ENCODE results near the gene DENND1A.

The DENND1A gene

DNA sequence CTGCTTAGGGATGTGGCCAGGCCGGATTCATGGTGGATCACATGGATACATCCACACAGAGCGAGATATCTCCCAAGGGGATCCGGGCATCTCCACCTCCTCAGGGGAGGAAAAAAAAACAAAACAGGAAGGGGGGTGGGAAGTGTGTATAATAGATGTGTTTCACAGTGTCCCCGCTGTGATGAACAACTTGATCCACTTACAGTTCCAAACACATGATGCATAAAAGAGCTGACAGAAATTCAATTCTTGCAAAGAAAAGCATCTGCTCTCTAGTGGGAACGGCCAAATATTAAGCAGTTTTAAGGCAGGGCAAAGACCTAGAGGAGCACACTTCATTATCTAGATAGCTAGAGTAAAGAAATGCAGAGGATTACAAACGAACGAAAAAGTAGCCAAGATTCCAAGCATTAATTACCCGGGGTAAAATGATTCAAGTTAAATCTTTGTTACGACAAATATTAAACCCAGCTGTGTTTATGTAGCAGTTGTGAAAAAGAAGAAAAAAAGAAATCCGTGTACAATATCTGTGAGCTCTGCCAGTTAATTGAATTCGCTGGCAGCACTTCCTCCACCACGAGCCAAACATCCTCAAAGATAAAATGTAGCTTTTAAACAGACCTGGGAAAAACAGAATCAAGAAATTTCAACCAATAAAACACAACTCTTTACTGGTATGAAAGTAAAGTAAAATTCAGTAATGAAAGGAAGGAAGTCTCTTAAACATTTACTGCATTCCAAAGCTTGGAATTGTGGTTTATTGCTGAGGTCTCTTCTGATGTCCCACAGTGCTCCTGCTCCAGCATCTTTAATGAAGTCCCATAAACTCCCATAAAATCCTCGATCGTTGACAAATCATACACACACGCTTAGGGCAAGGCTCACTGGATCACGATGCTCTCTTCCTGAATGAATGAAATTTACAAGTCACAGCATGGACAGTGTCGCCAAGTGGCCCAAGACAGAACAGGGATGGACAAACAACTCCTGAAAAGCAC is 360.9 kb downstream of the DENND1A start:
- peak; percentile 13 for DNase-seq (ENCODE audit: low read depth)

DNA sequence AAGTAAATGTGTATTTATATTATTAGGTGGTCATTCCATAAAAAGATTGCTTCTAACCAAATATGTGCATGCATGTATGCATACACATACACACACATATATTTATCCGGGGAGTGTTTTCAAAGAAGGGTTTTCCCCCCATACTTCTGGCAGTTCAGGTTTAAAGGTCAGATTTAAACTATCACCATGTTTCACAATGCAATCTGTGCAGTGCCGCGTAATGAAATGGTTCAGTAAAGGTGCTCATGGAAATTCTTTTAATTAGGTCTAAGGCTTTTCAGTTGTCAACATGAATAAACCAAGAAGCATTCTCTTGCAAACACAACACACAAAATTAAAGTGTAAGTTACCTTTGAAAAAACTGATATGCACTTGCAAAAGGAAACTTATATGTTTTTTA is 362.9 kb downstream of the DENND1A start:
- no peak for DNase-seq (ENCODE audit: low read depth)

DNA sequence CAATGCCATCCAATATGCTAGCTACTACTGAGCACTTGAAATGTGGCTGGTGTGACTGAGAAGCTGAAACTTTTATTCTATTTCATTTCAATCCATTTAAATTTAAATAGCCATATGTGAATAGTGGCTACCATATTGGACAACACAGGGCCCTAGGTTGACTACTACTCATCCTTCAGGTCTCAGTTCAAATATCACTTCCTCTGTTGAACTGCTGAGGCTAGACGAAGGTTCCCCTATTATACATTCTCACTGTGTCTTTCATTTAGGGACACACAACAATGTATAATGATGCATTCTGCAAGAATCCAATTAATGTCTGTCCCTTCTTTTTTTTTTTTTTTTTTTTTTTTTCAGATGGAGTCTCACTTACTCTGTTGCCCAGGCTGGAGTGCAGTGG is 365.3 kb downstream of the DENND1A start:
- DNase-seq (ENCODE audit: low read depth) = no peak

DNA sequence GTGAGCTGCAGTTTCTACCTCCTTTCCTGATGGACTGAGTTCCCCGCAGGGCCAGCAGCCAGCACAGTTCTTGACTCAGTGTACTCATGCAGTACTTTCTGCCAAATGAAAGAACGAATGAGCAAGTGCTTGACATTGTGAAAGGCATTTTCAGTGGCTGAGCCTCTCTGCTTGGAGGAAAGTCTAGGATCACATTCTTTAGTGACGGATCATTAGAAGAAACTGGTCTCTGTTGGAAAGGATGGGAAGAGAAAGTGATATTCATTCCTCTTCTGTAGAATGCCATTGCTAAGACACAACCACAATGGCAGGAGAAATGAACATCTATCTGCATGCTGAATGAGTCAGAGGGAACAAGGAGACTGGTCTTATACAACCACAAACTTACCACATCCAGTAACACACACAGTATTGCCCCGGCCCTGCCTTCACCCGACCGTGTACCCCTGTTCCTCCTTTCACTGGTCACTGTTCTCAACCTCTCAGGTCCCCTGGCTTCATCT is 367.0 kb downstream of the DENND1A start:
- peak; percentile 93 for DNase-seq (ENCODE audit: low read depth)

DNA sequence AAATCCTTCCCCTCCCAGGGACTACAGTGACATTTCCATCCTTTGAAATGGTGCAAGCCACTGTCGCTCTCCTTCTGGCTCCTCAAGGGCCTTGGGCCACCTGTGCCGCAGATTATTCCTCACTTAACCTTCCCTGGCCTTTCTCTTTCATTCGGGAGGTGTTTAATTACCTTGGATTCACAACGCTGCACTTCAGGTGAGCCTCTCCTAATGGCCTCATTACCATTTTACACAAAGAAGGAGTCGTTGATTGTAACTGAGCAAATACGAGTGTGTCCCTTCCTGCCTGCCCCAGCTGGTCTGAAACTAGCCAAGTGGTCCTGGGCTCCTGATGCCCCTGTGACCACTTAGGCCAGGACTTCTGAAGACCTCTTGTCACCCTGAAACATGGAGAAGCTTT is 368.9 kb downstream of the DENND1A start:
- DNase-seq (ENCODE audit: low read depth) = no peak

DNA sequence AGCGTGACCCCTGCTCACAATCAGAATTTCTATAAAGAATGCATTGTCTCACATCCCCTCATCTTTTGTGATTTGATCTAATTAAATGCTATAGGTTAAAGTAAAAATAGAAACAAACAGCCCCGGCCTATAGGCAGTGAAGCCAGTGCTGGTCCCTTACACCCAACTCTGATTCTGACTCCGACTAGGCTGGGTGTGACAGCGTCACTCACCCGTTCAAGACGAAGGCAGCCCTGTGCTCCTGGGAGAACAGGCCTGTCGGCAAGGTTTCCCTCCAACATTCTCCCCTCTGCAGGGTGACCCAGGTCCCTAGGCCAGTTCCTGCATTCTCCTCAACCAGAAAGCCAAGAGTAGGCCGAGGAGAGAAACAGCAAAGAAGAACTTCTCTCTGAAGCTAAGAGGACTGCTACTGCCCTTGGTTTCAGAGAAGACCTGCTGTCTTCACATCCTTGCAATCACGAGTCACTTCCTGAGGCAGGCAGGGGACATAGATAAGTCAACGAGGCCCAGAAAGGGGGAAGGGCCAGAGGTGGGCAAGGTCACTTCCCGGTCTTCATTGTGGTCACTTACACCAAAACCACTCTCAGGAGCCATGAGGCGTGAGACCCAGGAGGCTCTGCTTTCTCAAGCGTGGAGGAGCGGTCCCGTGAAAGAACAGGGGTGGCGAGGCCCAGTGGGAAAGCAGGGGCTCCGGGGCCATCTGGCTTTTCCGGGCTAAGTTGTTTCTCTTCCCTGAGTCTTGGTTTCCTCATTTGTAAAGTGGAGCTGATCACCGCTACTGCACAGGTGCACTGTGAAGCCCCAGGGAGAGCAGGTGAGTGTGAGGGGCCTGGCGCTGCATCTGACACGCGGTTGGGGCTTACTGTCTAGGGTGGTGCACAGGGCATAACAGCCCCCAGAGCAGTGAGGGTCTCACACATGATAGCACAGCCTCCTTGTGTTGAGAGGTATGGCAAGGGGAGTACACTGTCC is 373.2 kb downstream of the DENND1A start:
- no peak for DNase-seq (ENCODE audit: low read depth)

DNA sequence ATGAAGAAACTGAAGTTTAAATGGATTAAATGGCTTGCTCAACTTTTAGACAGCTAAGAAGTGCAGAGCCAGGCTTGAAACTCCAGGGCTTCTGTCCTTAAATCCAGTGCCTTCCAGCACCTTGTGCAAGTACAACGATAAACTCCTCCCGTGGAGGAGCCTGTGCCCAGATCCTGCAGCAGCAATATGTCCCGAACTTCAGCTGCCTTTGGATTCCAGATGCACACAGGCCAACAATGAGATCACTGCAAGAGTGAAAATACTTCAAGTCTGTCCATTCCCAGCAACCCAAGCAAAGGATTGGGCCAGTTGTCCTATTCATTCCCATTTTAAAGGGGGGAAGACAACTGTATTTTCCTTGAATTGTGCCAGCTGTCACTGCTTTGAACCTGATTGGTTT is 374.3 kb downstream of the DENND1A start:
- no peak for DNase-seq (ENCODE audit: low read depth)

DNA sequence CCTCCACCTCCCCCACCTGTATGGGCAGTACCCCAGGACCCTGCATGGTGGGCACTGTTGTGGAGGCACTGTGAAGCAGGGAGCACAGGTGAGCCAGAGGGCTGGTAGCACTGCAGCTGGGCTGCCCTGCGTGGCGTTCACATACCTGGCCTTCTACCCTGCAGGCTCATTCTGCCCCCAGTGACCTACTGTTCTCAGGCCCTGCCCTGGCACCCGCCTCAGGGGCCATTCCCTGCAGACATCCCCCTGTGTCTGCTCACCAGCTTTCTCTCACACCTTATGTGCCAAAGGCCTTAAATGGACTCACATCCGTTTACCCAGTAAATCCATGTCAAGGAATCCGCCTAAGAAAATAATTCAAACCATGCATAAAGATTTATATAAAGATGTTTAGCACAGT is 377.4 kb downstream of the DENND1A start:
- DNase-seq (ENCODE audit: low read depth) = no peak

DNA sequence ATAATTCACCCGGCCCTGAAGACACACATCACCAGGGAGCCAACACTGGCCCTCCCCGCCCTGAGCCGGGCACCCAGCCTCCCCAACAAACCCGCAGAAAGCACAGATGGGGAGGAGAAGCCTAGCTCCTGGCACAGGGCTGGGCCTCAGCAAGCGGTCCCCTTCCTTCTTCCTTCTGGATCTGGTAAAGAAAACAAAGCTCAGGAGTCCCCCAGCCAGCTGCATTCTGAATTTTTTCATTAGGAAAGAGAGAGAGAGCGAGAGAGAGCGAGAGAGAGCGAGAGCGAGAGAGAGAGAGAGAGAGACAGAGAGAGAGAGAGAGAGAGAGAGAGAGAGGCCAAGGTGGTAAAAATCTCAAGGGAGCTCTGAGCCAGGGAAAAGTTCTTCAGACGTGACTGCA is 378.2 kb downstream of the DENND1A start:
- DNase-seq (ENCODE audit: low read depth) = no peak

DNA sequence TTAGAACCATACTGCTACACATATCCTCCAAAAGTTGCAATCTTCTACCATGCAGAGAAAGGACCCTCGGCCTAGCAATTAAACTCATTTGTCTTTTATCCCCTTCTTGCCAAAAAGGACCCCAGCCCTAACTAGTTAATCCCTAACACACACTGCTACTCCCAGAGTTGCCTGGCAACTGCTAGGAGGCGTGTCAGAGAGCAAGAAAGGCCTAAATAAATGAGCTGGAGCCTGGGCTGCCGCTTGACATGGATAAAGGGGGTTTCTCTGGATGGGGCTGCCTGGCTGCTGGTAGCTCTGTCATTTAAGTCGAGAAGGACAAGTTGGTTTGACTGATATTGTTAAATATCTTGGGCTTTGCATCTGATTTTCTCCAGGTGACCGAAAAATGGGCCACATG is 379.1 kb downstream of the DENND1A start:
- no peak for DNase-seq (ENCODE audit: low read depth)

DNA sequence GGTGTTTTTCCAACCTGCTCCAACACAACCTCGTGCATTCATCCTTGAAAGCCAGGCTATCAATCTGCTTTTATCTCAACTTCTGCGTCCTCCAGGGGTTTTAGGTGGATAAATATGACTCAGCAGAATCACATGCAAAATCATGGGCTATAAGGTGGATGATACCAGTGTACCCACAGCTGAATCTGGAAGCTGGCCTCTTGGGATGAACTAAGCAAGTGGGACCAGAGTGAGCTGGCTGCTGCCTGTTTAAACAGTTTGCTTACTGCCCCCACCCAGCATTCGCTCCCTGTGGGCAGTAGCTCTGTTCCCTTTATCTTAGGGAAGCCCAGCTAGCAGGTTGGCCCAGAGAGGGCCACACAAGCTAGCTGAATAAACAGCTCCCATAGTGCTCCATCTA is 379.9 kb downstream of the DENND1A start:
- no peak for DNase-seq (ENCODE audit: low read depth)

DNA sequence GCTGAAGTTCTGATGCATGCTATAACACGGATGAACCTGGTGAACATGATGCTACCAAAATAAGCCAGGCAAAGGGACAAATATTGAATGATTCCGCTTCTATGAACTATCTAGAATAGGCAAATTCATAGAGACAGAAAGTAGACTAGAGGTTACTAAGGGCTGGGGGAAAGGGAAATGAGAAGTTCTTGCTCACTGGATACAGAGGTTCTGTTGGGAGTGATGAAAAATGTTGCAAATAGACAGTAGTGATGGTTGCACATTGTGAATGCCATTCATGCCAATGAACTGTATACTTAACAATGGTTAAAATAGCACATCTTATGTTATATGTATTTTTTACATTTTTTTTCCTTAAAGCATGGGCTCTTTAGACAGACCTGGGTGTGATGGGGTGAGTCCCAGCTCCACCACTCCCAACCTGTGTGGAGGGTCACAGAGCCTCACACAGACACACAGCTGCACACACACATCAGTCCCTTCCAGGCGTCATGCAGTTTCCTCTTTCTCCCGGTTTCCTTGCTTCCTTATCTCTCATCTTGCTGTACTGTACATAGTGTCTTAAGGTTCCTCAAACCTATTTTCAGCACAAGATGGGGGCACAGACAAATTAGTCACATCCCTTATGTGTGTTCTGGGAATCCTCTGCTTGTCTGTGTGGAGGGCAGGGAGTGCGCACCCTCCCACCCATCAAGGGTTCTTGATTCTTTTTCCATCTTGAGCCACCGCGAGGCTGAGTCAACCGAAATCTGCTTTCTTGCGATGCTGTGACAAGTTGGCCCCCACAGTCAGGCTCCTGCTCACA is 381.0 kb downstream of the DENND1A start:
- DNase-seq (ENCODE audit: low read depth) = no peak

DNA sequence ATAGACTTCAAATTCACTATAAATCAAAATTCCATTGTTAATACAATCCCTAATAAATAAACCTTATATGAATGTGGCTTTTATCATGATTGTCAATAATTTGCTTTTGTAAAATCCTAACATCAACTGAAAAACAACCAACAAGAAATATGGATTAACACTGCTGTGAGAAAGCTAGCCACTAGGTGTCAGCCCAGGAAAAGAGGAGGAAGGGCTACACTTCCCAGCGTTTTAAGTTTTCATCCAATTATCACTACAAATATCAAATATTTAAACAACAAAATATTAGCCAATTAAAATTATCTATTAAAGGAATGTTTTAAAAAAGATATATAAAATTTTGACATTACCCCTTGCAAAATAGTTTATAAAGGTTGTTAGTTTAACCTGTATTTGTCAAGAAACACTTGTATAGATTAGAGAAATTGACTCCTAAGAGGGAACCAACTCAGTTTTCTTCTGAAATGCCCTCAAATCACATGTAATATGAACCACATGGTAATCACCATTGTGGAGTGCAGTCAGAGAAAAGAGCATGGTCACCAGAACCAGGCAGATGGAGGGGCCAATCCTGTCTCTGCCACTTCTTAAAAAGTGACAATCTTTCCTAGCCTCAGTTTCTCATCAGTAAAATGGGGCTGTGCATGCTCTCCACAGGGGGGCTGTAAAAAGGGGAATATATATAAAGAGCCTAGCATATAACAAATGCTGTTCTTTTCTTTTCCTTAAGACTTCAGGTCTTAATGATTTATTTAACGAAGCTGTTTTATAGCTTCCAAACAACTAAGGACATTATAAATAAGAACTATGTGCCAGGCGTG is 385.7 kb downstream of the DENND1A start:
- DNase-seq (ENCODE audit: low read depth) = peak; percentile 54

DNA sequence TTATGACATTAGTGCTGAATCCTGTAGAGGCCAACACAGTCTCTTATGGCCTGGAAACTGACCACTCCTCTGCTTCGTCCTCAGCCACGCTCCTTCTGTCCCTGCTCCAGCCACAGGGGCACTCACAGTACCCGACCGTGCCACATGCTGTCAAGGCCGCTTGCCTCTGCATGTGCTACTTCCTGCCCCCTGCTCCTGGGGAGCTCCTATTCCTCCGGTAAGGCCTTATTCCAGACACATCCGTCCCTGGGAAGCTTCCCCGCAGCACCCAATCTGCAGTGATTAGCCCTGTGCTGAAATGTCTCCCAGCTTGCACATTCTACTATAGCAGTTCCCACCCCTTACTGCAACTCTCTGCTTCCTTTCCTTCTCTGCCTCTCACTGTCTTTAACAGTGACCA is 386.4 kb downstream of the DENND1A start:
- no peak for DNase-seq (ENCODE audit: low read depth)

DNA sequence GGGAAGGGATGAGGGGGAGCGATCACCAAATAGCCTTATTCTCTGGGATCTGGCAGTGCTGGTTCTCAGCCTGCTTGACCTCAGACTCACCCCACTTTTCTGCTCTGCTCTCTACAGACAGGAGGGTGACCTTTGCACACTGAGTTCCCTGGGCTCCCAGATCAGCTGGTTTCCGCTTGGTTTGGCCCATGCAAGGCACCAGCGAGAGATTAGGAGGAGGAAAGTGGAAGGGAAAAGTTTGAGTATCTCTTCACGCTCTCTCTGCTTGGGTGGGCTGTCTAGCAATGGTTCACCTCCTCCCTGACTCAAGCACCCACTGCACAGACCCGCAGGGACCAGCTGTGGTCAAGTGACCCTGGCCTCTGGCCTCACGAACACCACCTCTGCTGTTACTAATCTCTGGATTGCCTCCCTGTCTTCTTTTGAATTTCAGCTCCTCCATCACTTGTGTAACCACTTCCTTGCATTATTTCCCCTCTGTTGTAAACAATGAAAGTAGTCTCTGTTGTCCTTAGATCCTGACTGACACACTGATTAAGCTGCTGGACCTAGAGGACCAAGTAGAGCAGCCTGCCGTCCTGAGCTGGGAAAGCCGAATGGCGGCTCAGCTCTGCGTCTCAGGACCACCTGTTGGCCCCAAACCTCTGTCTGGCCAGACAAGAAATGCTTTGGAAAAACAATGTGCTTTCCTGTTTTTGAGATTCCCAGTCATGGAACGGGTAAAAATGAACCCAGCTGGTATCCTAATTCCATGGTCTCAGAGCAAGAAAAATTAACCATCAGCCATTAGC is 387.3 kb downstream of the DENND1A start:
- DNase-seq (ENCODE audit: low read depth) = no peak

DNA sequence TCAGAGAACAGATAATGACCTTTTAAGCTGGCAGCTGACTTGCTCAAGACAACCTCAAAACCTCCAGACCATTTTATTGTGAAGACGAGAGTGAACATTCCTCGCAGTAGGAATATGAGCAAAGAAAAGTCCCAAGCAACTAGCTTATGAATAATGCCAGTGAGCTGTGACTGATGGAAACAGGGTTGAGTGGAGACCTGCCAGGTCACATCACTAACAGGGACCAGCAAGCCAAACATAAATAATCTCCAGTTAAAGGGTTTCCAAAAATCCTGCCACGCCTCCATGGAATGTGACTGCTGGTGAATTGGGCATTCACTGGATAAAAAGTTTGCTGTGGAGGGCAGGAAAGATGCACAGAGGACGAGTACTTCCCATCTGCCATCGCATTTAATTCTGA is 388.5 kb downstream of the DENND1A start:
- no peak for DNase-seq (ENCODE audit: low read depth)

DNA sequence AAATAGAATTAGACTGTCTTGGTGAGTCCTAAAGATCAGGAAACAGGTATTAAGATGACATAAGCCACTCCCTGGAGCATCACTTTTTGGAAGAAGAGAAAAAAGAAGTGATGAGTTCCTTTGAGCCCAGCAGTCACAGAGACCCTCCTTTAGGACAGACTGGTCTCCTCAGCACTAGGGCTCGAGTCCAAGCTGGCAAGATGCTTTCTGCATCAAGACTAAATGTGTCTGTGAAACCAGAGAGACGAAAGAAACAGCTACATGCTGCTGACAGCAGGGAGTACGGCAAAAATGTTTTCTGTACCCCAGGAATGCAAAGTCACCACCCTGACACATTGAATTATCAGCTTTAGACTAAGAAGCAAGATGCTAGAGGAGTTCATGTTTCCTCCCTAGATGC is 389.5 kb downstream of the DENND1A start:
- no peak for DNase-seq (ENCODE audit: low read depth)

DNA sequence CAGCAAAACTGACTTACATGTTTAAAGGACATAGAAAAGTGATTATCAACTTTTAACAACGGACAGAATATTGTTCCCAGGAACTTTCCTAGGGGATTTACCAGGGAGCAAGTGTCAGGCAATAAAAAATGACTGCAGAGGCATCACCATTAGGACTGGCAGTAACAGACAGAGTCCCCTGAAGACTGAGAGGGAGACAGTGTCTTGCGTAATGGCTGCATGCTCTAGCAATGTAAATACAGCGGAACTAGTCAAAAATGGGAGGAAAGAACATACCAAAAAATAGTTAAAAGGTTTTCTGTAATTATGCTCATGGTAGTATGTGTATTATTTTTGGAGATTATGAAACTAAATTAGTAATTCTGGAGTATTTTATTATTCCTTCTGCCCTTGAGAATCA is 392.1 kb downstream of the DENND1A start:
- no peak for DNase-seq (ENCODE audit: low read depth)

DNA sequence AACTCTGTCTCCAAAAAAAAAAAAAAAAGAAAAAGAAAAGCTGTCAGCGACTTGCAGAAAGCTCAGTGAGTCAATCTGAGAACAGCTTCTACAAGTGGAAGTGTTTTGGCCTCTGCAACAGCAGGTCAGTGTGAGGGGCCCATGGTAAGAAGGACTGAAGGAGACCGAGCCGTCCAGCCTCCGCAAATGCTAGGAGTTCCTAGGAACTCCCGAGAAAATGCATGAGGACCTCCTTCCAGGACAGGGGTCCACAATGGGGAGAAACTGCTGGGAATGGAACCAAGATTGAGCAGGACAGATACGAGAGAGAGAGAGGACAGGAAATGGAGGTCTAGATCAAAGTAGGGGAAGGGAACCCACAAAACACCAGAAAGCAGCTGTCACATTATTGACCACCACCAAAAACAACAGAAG is 393.5 kb downstream of the DENND1A start:
- no peak for DNase-seq (ENCODE audit: low read depth)

DNA sequence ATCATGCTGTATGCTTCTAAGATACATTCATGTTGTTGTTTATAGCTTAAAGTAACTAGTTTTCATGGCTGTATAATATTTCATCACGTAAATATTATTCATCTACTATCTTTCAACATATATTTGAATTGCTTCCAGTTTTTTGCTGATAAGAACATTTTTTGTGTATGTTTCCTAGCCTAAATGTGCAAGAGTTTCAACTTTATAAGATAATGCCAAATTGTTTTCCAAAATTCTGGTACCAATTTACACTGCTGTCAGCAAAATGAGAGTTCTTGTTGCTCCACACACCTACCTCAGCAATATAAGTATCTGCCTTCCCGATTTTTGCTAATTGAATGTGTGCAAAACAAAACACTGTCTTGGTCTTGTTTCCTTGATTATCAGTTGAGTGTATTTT is 395.6 kb downstream of the DENND1A start:
- no peak for DNase-seq (ENCODE audit: low read depth)

Measured in iris pigment epithelial cell (primary cell).